Measurements from ENCODE around the gene TMEM80.
A peak's percentile ranks its signal among the peaks of the same experiment; 100 is the strongest.
"Not testable (repeated sequence)": the region's sequence is repeated elsewhere in the genome, so short reads cannot be mapped to it uniquely, and the experiment has no call there.

The TMEM80 gene

GRCh38 chr11:679271-680207, 16.1 kb upstream of the TMEM80 start:
- DNase-seq (ENCODE audit: low read depth in 1 of 2, low spot score in 1 of 2) = no peak

GRCh38 chr11:680476-680875, 15.1 kb upstream of the TMEM80 start:
- no peak for DNase-seq (ENCODE audit: low read depth in 1 of 2, low spot score in 1 of 2)

GRCh38 chr11:680970-681369, 14.6 kb upstream of the TMEM80 start:
- DNase-seq (ENCODE audit: low read depth in 1 of 2, low spot score in 1 of 2) = no peak

- no peak for DNase-seq (ENCODE audit: low read depth in 1 of 2, low spot score in 1 of 2)
Observed at GRCh38 chr11:686451-687243, 9.0 kb upstream of the TMEM80 start.

- DNase-seq (ENCODE audit: low read depth in 1 of 2, low spot score in 1 of 2) = no peak
Observed at GRCh38 chr11:687751-688150, 7.9 kb upstream of the TMEM80 start.

- no peak for DNase-seq (ENCODE audit: low read depth in 1 of 2, low spot score in 1 of 2)
Observed at GRCh38 chr11:688681-689080, 6.9 kb upstream of the TMEM80 start.

GRCh38 chr11:689625-690024, 6.0 kb upstream of the TMEM80 start:
- DNase-seq (ENCODE audit: low read depth in 1 of 2, low spot score in 1 of 2) = no peak

- not testable (repeated sequence) for DNase-seq (ENCODE audit: low read depth in 1 of 2, low spot score in 1 of 2)
Observed at GRCh38 chr11:690244-690643, 5.4 kb upstream of the TMEM80 start.

- DNase-seq (ENCODE audit: low read depth in 1 of 2, low spot score in 1 of 2) = no peak
Observed at GRCh38 chr11:690738-691633, 4.6 kb upstream of the TMEM80 start.

- DNase-seq (ENCODE audit: low read depth in 1 of 2, low spot score in 1 of 2) = no peak
Observed at GRCh38 chr11:691710-692590, 3.7 kb upstream of the TMEM80 start.

GRCh38 chr11:692824-693414, 2.7 kb upstream of the TMEM80 start:
- DNase-seq (ENCODE audit: low read depth in 1 of 2, low spot score in 1 of 2) = no peak

- DNase-seq (ENCODE audit: low read depth in 1 of 2, low spot score in 1 of 2) = no peak
Observed at GRCh38 chr11:693415-693831, 2.2 kb upstream of the TMEM80 start.

GRCh38 chr11:693887-694562, 1.6 kb upstream of the TMEM80 start:
- DNase-seq (ENCODE audit: low read depth in 1 of 2, low spot score in 1 of 2) = no peak

- peak; percentile 98 to 99 for DNase-seq (ENCODE audit: low read depth in 1 of 2, low spot score in 1 of 2)
Observed at GRCh38 chr11:694563-695287, 891 bp upstream of the TMEM80 start, which contains the start of gene DEAF1. Gene DEAF1 (minus strand): TSS chr11:695222. CDS start chr11:695047, 175 bp downstream.

GRCh38 chr11:695288-695537, 403 bp upstream of the TMEM80 start:
- no peak for DNase-seq (ENCODE audit: low read depth in 1 of 2, low spot score in 1 of 2)

- DNase-seq (ENCODE audit: low read depth in 1 of 2, low spot score in 1 of 2) = no peak
Observed at GRCh38 chr11:696955-697491, 1.4 kb downstream of the TMEM80 start.

- DNase-seq (ENCODE audit: low read depth in 1 of 2, low spot score in 1 of 2) = no peak
Observed at GRCh38 chr11:697811-698311, 2.2 kb downstream of the TMEM80 start.

- no peak for DNase-seq (ENCODE audit: low read depth in 1 of 2, low spot score in 1 of 2)
Observed at GRCh38 chr11:698493-699115, 3.0 kb downstream of the TMEM80 start.

Measured in activated T-helper 1 cell treated with anti-CD3 and anti-CD28 coated beads, Interleukin-2, amount 50 U/mL, for 16 hours (primary cell).